Measurements from ENCODE around the gene PDE1C. TPM values are rescaled to one million over a fixed set of nuclear protein-coding genes. Genes with fewer than 3 reads are reported as not detected.

PDE1C gene
- total and polyA plus RNA-seq, 8 donors: 1.2 to 4.2 (median 2.2) TPM

DNA sequence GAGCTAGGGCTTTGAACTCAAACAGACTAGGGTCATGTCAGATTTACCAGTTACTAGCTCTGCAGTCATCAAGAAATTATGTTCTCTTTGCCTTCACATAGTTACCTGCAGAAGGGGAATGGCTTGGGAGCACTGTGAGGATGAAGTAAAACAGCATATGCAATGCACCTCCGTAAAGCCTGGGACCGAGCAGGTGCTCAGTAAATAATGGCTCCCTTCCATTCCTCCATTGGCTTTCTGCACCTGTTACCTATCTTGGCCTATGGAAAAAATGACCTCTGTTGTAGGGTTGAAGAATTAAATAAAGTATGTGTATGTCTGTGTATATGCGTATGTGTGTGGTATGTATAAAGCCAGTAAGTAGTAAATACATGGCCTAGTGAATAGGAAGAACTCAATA, 78.8 kb downstream of the PDE1C start:
- intact Hi-C loops (cut with DNase I): no loop called here
- no peak for FAIRE-seq
- no peak overlapping the region for H3K27ac ChIP-seq

DNA sequence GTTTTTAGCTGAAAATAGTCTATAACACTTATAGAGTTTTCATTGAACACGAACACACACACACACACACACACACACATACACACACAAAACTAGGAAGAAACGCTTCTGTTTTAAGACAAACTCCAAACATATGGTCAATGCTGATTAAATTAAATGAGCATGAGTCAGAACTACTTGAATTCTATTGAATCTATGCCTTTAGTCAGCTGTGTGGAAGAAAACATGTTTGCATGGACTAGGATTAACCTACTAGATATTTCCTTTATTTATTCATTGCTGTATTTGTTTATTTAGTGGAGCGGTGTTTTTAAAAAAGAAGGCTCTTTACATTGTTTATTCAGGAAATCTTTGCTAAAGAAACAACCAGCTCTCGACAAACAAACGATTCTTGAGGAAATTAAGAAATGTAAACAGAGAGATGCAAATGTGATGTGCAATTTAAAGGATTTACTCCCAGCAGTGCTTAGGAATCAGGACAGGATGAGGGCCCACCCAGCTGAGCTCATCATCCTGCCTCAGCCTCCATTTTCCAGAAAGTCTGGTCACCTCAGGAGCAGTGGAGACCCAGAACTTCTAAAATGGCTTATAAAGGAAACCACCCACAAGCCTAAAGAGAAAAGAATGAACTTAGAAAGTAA, 83.2 kb downstream of the PDE1C start:
- Histone ChIP-seq H3K4me3 (no peak overlapping the region), H3K4me1 (no peaks in the 10 kb centered on the region), H3K9me3 (no peaks in the 10 kb centered on the region), H3K27ac (no peak overlapping the region), H3K36me3 (no peaks in the 10 kb centered on the region), H3K27me3 (no peaks in the 10 kb centered on the region)
- TF ChIP-seq, protein P1, sequence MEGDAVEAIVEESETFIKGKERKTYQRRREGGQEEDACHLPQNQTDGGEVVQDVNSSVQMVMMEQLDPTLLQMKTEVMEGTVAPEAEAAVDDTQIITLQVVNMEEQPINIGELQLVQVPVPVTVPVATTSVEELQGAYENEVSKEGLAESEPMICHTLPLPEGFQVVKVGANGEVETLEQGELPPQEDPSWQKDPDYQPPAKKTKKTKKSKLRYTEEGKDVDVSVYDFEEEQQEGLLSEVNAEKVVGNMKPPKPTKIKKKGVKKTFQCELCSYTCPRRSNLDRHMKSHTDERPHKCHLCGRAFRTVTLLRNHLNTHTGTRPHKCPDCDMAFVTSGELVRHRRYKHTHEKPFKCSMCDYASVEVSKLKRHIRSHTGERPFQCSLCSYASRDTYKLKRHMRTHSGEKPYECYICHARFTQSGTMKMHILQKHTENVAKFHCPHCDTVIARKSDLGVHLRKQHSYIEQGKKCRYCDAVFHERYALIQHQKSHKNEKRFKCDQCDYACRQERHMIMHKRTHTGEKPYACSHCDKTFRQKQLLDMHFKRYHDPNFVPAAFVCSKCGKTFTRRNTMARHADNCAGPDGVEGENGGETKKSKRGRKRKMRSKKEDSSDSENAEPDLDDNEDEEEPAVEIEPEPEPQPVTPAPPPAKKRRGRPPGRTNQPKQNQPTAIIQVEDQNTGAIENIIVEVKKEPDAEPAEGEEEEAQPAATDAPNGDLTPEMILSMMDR (IDR thresholded peaks at IDR 0.05): no peak
- DNase-seq (no peak), FAIRE-seq (no peak), ATAC-seq (no peak)
- intact Hi-C loops (cut with DNase I): no loop called here
- 54 to 63% methylated on average over 5 of the region's 5 CpGs for WGBS, 2 donors

More for the DNA sequence above, 78.8 kb downstream of the PDE1C start:
- Histone ChIP-seq H3K9me3 (no peaks in the 10 kb centered on the region), H3K4me1 (no peaks in the 10 kb centered on the region), H3K36me3 (no peaks in the 10 kb centered on the region), H3K4me3 (no peak overlapping the region), H3K27me3 (no peaks in the 10 kb centered on the region)
- TF ChIP-seq, protein P1 (IDR thresholded peaks at IDR 0.05): no peak
- ATAC-seq (peak in 3 of 4 donors; percentile 40 to 67 (median 56)), DNase-seq (no peak)
- 50 to 54% methylated on average over 3 of the region's 3 CpGs for WGBS, 2 donors

DNA sequence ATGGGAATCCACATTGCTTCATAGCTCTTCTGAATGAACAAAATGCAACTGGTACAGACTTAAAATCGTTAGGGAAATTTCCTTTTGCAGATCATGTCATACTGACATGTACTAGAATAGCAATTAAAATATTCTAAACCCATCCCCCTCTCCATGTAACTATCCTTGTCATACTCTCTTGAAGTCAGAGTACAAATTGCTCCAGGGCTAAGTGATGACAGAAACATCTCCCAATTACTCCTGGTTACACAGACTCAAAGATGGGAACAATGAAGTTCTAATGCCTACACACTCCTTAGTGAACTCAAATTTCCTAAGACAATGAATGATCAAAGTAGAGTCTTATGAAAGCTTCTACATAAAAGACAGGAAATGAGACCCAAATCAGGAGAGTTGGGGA, 87.2 kb downstream of the PDE1C start:
- no peaks in the 10 kb centered on the region for H3K36me3 ChIP-seq
- DNase-seq (no peak), ATAC-seq (no peak), FAIRE-seq (no peak)
- no peaks in the 10 kb centered on the region for H3K27me3 ChIP-seq
- H3K4me1 ChIP-seq: no peaks in the 10 kb centered on the region
- H3K9me3 ChIP-seq: no peaks in the 10 kb centered on the region
- H3K4me3 ChIP-seq: no peak overlapping the region
- WGBS, 2 donors: 54 to 64% methylated on average over 1 of the region's 1 CpG
- H3K27ac ChIP-seq: no peak overlapping the region
- TF ChIP-seq, protein P1 (IDR thresholded peaks at IDR 0.05): no peak
- intact Hi-C loops (cut with DNase I): no loop called here

DNA sequence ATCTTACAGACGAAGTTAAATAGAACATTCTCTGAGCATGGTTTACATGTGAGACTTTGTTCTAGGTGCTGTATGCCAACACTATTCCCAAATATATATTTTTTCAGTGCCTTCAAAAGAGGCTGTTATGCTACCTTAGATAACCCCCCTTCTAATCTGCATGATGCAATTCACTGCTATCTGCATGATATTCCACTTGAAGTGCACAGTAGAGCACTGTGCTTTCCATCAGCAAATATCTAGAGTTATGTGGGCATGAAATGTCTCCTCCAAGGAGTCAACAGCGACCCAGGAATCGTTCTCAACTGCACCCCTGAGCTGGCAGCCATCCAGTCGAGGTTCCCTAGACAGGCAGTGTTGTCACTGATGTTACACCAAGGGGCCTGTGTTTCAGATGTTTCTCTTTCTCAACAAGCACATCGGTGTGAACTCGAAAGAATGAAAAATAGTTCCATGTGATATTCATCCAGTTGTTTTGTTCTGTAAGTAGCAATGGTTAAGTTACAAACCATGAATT, 88.3 kb downstream of the PDE1C start:
- DNase-seq: no peak
- no peak for ATAC-seq
- Histone ChIP-seq H3K27ac (no peak overlapping the region), H3K4me1 (no peaks in the 10 kb centered on the region), H3K9me3 (no peaks in the 10 kb centered on the region), H3K27me3 (no peaks in the 10 kb centered on the region), H3K36me3 (no peaks in the 10 kb centered on the region), H3K4me3 (no peak overlapping the region)
- TF ChIP-seq, protein P1 (IDR thresholded peaks at IDR 0.05): no peak
- intact Hi-C loops (cut with DNase I): no loop called here
- FAIRE-seq: no peak
- 64 to 70% methylated on average over 6 of the region's 6 CpGs for WGBS, 2 donors

DNA sequence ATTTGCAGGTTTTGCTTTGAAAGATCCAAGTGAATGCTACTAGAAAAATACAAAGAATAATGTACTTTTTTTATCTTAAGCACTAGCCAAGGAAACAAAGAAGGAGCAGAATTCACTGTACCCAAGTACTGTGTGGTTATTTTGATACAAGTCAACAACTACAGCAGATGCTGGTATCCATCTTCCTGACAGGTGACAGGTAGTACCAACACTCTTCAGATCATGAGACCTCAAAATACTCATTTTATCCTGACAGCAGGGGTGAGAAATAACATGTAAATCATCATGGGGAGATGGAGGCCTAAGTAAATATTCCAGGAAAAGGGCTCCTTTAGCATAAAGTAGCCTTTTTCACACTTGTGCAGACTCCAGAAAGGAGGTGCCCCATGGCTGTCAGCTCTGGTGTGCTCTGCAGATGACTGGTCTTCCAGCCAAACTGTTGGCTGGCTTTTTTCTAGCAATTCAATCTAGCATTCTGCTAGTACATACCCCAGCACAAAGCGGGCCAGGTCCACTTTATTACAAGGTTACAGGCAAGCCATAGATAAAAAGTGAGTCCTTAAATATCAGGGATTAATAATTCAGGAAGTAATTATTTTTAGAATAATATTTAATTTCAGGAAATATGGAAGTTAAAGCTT, 90.4 kb downstream of the PDE1C start:
- Histone ChIP-seq H3K27ac (no peak overlapping the region), H3K36me3 (no peaks in the 10 kb centered on the region), H3K27me3 (no peaks in the 10 kb centered on the region), H3K9me3 (no peaks in the 10 kb centered on the region), H3K4me1 (no peaks in the 10 kb centered on the region), H3K4me3 (no peak overlapping the region)
- 88 to 89% methylated on average over 1 of the region's 1 CpG for WGBS, 2 donors
- no peak for FAIRE-seq
- TF ChIP-seq, protein P1 (IDR thresholded peaks at IDR 0.05): no peak
- intact Hi-C loops (cut with DNase I): no loop called here
- no peak for ATAC-seq
- DNase-seq: no peak

Data from pancreas (tissue), 10 donors.